GM23248 (cell line): ENCODE measurements around the gene DARS1. TPM values are rescaled to one million over a fixed set of nuclear protein-coding genes. Genes with fewer than 3 reads are reported as not detected.
A peak's percentile ranks its signal among the peaks of the same experiment; 100 is the strongest.

ENCODE experiments used
- DNase-seq: peaks from one replicate; pipeline ENCODE4 v3.0.0-alpha.2; 2015
- H2AFZ ChIP-seq: fragments of 200-600 bp; sonication (generic); 2 replicates; pipeline ENCODE4 v1.6.1; 2016; ENCODE audit warnings: antibody characterized with exemption
- H3F3A ChIP-seq: fragments of 200-600 bp; sonication (generic); 2 replicates; pipeline ENCODE4 v1.6.1; 2016; ENCODE audit warnings: mild to moderate bottlenecking, antibody characterized with exemption, mixed run types; ENCODE audit not compliant: insufficient read depth
- H3K27ac ChIP-seq: fragments of 200-600 bp; sonication (generic); 2 replicates; pipeline ENCODE4 v1.5.1; 2016; ENCODE audit warnings: mild to moderate bottlenecking
- H3K27me3 ChIP-seq: fragments of 200-600 bp; sonication (generic); replicated peaks from 2 replicates; pipeline ENCODE4 v1.6.1; 2016; ENCODE audit warnings: mild to moderate bottlenecking; ENCODE audit not compliant: insufficient read depth
- H3K36me3 ChIP-seq: fragments of 200-600 bp; sonication (generic); 2 replicates; pipeline ENCODE4 v1.6.1; 2016; ENCODE audit warnings: low read depth, mild to moderate bottlenecking
- H3K4me1 ChIP-seq: fragments of 200-600 bp; sonication (generic); 2 replicates; pipeline ENCODE4 v1.6.1; 2016; ENCODE audit warnings: mild to moderate bottlenecking; ENCODE audit not compliant: insufficient read depth
- H3K4me2 ChIP-seq: fragments of 200-600 bp; sonication (generic); one replicate; pipeline ENCODE4 v1.6.1; 2016; ENCODE audit warnings: mild to moderate bottlenecking; ENCODE audit not compliant: unreplicated experiment
- H3K4me3 ChIP-seq: fragments of 200-600 bp; sonication (generic); 2 replicates; pipeline ENCODE4 v1.5.1; 2016; ENCODE audit warnings: mild to moderate bottlenecking
- H3K79me2 ChIP-seq: fragments of 200-600 bp; sonication (generic); 2 replicates; pipeline ENCODE4 v1.6.1; 2016; ENCODE audit warnings: mild to moderate bottlenecking; ENCODE audit not compliant: insufficient read depth
- H3K9ac ChIP-seq: fragments of 200-600 bp; sonication (generic); 2 replicates; pipeline ENCODE4 v1.6.1; 2016; ENCODE audit warnings: mild to moderate bottlenecking
- H3K9me2 ChIP-seq: fragments of 200-600 bp; sonication (generic); 2 replicates; pipeline ENCODE4 v1.6.1; 2016; ENCODE audit warnings: mixed run types, mild to moderate bottlenecking, moderate library complexity; ENCODE audit not compliant: insufficient read depth
- H3K9me3 ChIP-seq: fragments of 200-600 bp; sonication (generic); one replicate; pipeline ENCODE4 v1.6.1; 2017; ENCODE audit warnings: low read depth
- H4K20me1 ChIP-seq: fragments of 200-600 bp; sonication (generic); 2 replicates; pipeline ENCODE4 v1.6.0; 2016; ENCODE audit not compliant: insufficient read depth
- EZH2 ChIP-seq: fragments of 200-600 bp; sonication (generic); IDR thresholded peaks from 2 replicates; pipeline ENCODE4 v1.6.1; 2018; ENCODE audit warnings: antibody characterized with exemption, mild to moderate bottlenecking; ENCODE audit not compliant: insufficient read depth, poor library complexity, severe bottlenecking
- EZH2phosphoT487 ChIP-seq: fragments of 200-600 bp; sonication (generic); IDR thresholded peaks from 2 replicates; pipeline ENCODE4 v1.6.1; 2018; ENCODE audit warnings: antibody characterized with exemption, moderate library complexity, mild to moderate bottlenecking, low read depth; ENCODE audit not compliant: insufficient read depth
- WGBS, 2 experiments: methylation state at CpG; one replicate each; pipeline ENCODE4 v1.1.6; 2015 to 2017; ENCODE audit warnings: low lambda C conversion rate in 2 of 2, low coverage in 1 of 2; ENCODE audit errors: missing lambda C conversion rate in 2 of 2; 5-methylcytosine and 5-hydroxymethylcytosine counted together
- in situ Hi-C: fragments of 300-500 bp; cut with MboI; formaldehyde crosslinking; loops from 2 replicates; pipeline ENCODE4 v1.15.0; 2020
- polyA plus RNA-seq: library from polyadenylated mRNA; unstranded; fragments of >200 nt; fragmentation: Nextera tagmentation; extraction: Ambion mirVana; gene quantifications from 2 replicates; pipeline ENCODE4 v1.2.1, GENCODE V29; 2016
- total RNA-seq: library from RNA; depleted of rRNA; stranded (reverse); fragments of >200 nt; shearing (Covaris generic); gene quantifications from 2 replicates; pipeline ENCODE4 v1.2.3, GENCODE V29; 2014; rRNA removed

The DARS1 gene
- total and polyA plus RNA-seq, 2 experiments from 2014 or later: 109 to 121 TPM

DNA sequence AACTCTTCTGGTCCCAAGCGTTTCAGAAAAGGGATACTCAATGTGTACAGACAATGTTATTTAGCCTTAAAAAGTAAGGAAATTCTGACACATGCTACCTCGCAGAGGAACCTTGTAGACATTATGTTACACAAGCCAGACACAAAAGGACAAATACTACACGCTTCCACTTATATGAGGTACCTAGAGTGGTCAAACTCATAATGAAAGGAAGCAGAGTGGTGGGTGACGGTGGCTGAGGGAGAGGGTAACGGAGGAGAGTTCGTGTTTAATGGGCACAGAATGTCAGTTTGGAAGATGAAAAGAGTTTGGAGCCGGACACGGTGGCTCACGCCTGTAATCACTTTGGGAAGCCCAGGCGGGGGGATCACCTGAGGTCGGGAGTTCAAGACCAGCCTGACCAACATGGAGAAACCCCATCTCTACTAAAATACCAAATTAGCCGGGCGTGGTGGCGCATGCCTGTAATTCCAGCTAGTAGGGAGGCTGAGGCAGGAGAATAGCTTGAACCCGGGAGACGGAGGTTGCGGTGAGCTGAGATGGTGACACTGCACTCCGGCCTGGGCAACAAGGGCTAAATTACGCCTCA is 110.6 kb downstream of the DARS1 start:
- peaks cover 7% of the 10 kb centered on the region; the same call in 1 of the 2 replicates for H3K36me3 ChIP-seq
- H3K4me1 ChIP-seq: peaks cover 8% of the 10 kb centered on the region; the same call in 1 of the 2 replicates
- no peak overlapping the region for H2AFZ ChIP-seq
- in situ Hi-C loops: no loop called here
- H3K27ac ChIP-seq: no peak overlapping the region
- TF ChIP-seq EZH2phosphoT487 (no peak), EZH2 (no peak)
- H3K4me3 ChIP-seq: peak overlapping the region; percentile 86
- H3K9me2 ChIP-seq: no peaks in the 10 kb centered on the region
- H3K4me2 ChIP-seq: peak overlapping the region; percentile 80
- H3K27me3 ChIP-seq: no peaks in the 10 kb centered on the region
- H3K9ac ChIP-seq: peak overlapping the region; percentile 88; the same call in 1 of the 2 replicates
- H3K9me3 ChIP-seq: no peaks in the 10 kb centered on the region
- peak; percentile 4 for DNase-seq
- no peaks in the 10 kb centered on the region for H3F3A ChIP-seq
- no peaks in the 10 kb centered on the region for H4K20me1 ChIP-seq
- 82 to 84% methylated on average over 19 of the region's 19 CpGs for WGBS, 2 experiments
- peaks cover 30% of the 10 kb centered on the region for H3K79me2 ChIP-seq

DNA sequence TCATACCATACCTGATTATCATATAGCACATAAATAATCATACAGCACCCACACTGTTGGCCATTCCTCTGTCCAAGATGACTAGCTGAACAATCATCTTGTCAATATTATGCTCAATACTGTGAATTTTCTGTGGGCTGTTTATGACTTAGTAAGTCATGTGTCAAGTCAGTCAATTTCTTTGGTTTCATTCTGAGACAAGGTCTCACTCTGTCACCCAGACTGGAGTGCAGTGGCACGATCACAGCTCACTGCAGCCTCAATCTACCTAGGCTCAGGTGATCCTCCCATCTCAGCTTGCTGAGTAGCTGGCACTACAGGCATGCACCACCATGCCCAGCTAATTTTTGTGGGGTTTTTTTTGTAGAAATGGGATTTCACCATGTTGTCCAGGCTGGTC is 114.9 kb downstream of the DARS1 start:
- no peak overlapping the region for H3K4me2 ChIP-seq
- H3K36me3 ChIP-seq: peaks cover 27% of the 10 kb centered on the region
- no peak for DNase-seq
- TF ChIP-seq EZH2phosphoT487 (no peak), EZH2 (no peak)
- no peak overlapping the region for H3K4me3 ChIP-seq
- in situ Hi-C loops: no loop called here
- H3K9ac ChIP-seq: no peak overlapping the region
- no peaks in the 10 kb centered on the region for H3K9me3 ChIP-seq
- WGBS, 2 experiments: 100% methylated on average over 1 of the region's 1 CpG
- no peak overlapping the region for H2AFZ ChIP-seq
- H4K20me1 ChIP-seq: no peaks in the 10 kb centered on the region
- H3F3A ChIP-seq: no peaks in the 10 kb centered on the region
- no peaks in the 10 kb centered on the region for H3K9me2 ChIP-seq
- peaks cover 8% of the 10 kb centered on the region; the same call in 1 of the 2 replicates for H3K4me1 ChIP-seq
- H3K79me2 ChIP-seq: peaks cover 30% of the 10 kb centered on the region
- H3K27me3 ChIP-seq: no peaks in the 10 kb centered on the region
- no peak overlapping the region for H3K27ac ChIP-seq

DNA sequence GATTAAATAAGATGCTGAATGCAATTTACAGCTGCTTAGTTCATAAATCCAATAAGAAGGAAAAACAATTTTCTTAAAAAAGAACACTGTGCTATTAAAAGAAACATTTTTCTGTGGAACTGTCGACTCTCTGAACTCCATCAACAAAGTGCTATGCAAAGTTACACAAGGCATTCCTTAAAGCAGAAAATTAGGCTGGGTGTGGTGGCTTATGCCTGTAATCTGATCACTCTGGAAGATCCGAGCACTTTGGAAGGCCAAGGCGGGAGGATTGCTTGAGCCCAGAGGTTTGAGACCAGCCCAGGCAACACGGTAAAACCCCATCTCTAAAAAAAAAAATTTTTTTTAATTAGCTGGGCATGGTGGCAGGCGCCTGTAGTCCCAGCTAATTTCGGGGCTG is 122.2 kb downstream of the DARS1 start:
- H3K27ac ChIP-seq: no peak overlapping the region
- H3K4me1 ChIP-seq: 0 out of 2 replicates have a peak, but pooled peaks cover 5% of the 10 kb centered on the region
- no peak for TF ChIP-seq EZH2phosphoT487
- TF ChIP-seq EZH2: no peak
- no peaks in the 10 kb centered on the region for H3K79me2 ChIP-seq
- no peaks in the 10 kb centered on the region for H4K20me1 ChIP-seq
- no peak overlapping the region for H3K4me2 ChIP-seq
- in situ Hi-C loops: no loop called here
- peak; percentile 13 for DNase-seq
- H3F3A ChIP-seq: no peaks in the 10 kb centered on the region
- H3K4me3 ChIP-seq: no peak overlapping the region
- no peak overlapping the region for H3K9ac ChIP-seq
- no peaks in the 10 kb centered on the region for H3K9me3 ChIP-seq
- no peaks in the 10 kb centered on the region for H3K9me2 ChIP-seq
- H3K27me3 ChIP-seq: no peaks in the 10 kb centered on the region
- H2AFZ ChIP-seq: no peak overlapping the region
- peaks cover 24% of the 10 kb centered on the region for H3K36me3 ChIP-seq
- WGBS, 2 experiments: 61 to 68% methylated on average over 6 of the region's 6 CpGs

DNA sequence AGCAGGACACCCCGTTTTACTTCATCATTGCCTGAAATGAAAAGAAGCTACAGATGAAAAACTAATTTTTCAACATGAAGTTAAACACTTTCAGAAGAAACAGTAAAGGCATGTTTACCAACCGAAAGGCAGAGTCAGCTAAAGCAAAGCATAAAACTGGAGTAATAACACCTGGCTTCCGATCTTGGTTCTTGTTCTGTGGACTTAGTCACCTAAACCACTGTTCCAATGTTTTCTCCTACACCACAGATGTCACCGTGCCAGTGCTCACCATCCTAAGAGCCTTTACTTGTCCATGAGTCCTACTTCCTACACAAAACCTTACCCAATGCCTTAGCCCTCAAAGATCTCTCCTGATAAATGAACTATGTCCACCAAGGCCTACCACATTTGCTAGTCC is 122.7 kb downstream of the DARS1 start:
- in situ Hi-C loops: no loop called here
- Histone ChIP-seq H3K4me3 (no peak overlapping the region), H3K36me3 (peaks cover 21% of the 10 kb centered on the region), H3K9me2 (no peaks in the 10 kb centered on the region), H3K9ac (no peak overlapping the region), H2AFZ (no peak overlapping the region), H3K9me3 (no peaks in the 10 kb centered on the region), H3K4me1 (0 out of 2 replicates have a peak, but pooled peaks cover 5% of the 10 kb centered on the region), H3F3A (no peaks in the 10 kb centered on the region), H3K27ac (no peak overlapping the region), H3K4me2 (no peak overlapping the region), H3K79me2 (no peaks in the 10 kb centered on the region), H4K20me1 (no peaks in the 10 kb centered on the region), H3K27me3 (no peaks in the 10 kb centered on the region)
- DNase-seq: no peak
- 89 to 92% methylated on average over 4 of the region's 4 CpGs for WGBS, 2 experiments
- TF ChIP-seq EZH2: no peak
- TF ChIP-seq EZH2phosphoT487: no peak

Other genes with a start within 250 kb of the DARS1 start
- gene UBXN4, start 243.8 kb downstream of the DARS1 start, total RNA-seq: 60.4 and 69.7 TPM in 2 replicates
- 179 and 193 TPM in 2 replicates for gene UBXN4, start 243.8 kb downstream of the DARS1 start, polyA plus RNA-seq
- under 0.01 and 0.25 TPM in 2 replicates for gene LCT, start 148.4 kb downstream of the DARS1 start, total RNA-seq
- gene LCT, start 148.4 kb downstream of the DARS1 start, polyA plus RNA-seq: not detected in 2 replicates
- 13.7 and 16.4 TPM in 2 replicates for gene MCM6, start 109.2 kb downstream of the DARS1 start, total RNA-seq
- gene MCM6, start 109.2 kb downstream of the DARS1 start, polyA plus RNA-seq: 21.4 and 22.3 TPM in 2 replicates
- gene CXCR4, start 132.5 kb upstream of the DARS1 start, total RNA-seq: not detected in 2 replicates
- gene CXCR4, start 132.5 kb upstream of the DARS1 start, polyA plus RNA-seq: 0.15 and 0.16 TPM in 2 replicates